ENCODE measurements around the gene ICAM4. TPM values are rescaled to one million over a fixed set of nuclear protein-coding genes. Genes with fewer than 3 reads are reported as not detected.

Gene ICAM4
- total RNA-seq, 1 experiment from 2014 or later: 0.52 TPM

DNA sequence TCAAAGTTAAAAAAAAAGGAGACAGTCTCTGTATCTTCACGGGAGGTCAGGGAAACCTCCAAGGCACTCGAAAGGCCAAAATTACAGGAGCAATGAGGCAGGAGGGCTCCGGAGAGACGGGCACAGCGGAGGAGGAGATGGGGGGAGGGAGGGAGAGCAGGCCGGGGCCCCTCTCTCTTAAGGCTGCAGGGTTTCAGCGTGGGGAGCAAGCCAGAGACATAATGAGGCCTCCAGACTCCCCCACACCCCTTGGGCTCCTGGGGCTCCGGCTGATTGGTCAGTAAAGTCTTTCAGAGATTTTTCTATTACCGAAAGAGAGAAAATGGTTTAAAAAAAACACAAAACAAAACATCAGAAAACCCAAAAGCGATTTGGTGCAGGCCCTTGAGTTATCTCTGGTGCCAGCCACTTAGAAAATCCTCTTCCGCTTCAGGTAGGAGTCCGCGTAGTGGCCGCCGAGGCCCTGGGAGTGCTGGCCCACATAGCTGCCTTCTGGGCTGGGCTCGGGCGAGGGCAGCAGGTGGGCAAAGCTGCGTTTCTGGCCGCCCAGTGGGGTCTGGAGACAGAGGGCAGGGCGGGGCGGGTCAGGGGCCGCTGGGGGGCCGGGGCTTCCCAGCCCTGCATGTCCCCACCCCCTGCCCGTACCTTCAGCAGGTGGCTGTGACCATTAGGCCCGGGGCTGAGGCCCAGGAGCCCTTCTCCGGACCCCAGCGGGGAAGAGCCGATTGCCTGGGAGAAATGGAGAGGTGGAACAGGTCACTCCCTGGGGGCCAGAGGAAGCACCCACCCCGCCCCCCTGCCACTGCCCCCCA lies 30.5 kb downstream of the ICAM4 start:
- POLR2A ChIA-PET (ENCODE audit: unreplicated experiment): no interaction called here
- no TSS peak for BruUV-seq (replicated peaks)
- H3K9me2 ChIP-seq (ENCODE audit: insufficient read depth): no peaks in the 10 kb centered on the region

DNA sequence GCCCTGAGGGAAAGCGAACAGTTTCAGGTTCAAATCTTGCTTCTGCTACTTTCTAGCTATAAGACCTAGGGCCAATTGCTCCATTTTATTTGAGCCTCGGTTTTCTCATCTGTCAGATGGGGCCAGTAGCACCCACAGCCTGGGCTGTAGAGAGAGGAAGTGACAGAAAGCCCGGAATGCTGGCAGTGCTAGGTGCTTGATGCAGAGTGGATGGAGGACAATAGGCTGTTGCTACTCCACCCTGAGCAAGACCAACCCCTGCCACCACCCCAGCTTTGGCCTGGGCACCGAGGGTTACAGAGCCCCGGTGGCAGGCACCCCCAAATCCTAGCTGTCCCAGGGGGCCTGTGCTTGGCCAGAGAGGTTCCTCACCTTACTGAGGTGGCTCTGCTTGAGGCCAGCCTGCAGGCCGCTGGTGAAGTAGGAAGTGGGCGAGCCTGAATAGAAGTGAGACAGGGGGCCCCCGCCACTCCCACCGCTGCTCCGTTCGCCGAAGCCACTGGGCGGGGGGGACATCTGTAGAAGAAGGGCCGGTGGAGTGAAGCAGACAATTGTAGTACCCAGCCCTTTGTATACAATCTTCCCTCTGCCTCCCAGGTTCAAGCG lies 31.2 kb downstream of the ICAM4 start:
- Histone ChIP-seq H3K27me3 (ENCODE audit: insufficient read depth, low read depth) (no peaks in the 10 kb centered on the region), H3K79me2 (ENCODE audit: low read depth) (peaks cover 11% of the 10 kb centered on the region; the same call in 1 of the 2 replicates), H3K27ac (no peak overlapping the region), H3K36me3 (ENCODE audit: low read depth) (0 out of 2 replicates have a peak, but pooled peaks cover 3% of the 10 kb centered on the region), H3K4me2 (no peak overlapping the region), H4K20me1 (ENCODE audit: insufficient read depth) (no peaks in the 10 kb centered on the region), H3K9me3 (ENCODE audit: insufficient read depth, low read depth) (no peaks in the 10 kb centered on the region), H3K4me3 (no peak overlapping the region), H2AFZ (no peak overlapping the region), H3F3A (ENCODE audit: insufficient read depth, low read depth) (peaks cover 56% of the 10 kb centered on the region), H3K9me2 (ENCODE audit: insufficient read depth) (no peaks in the 10 kb centered on the region), H3K4me1 (replicated peaks; ENCODE audit: insufficient read depth) (peaks cover 14% of the 10 kb centered on the region)
- ChIA-PET POLR2A (ENCODE audit: unreplicated experiment) (no interaction called here), CTCF (no interaction called here)
- intact Hi-C loops (cut with micrococcal nuclease; ENCODE audit: unreplicated experiment): no loop called here
- no TSS peak for BruUV-seq (replicated peaks)
- TF ChIP-seq CTCF (conservative IDR thresholded peaks at IDR 0.05) (no peak), EZH2 (IDR thresholded peaks at IDR 0.05; ENCODE audit: low read depth) (no peak)
- no peak for DNase-seq

More for the DNA sequence above, 30.5 kb downstream of the ICAM4 start:
- H3K27ac ChIP-seq: no peak overlapping the region
- H2AFZ ChIP-seq: no peak overlapping the region
- CTCF ChIA-PET: no interaction called here
- TF ChIP-seq CTCF (conservative IDR thresholded peaks at IDR 0.05): no peak
- TF ChIP-seq EZH2 (IDR thresholded peaks at IDR 0.05; ENCODE audit: low read depth): no peak
- 0 out of 2 replicates have a peak, but pooled peaks cover 3% of the 10 kb centered on the region for H3K36me3 ChIP-seq (ENCODE audit: low read depth)
- peaks cover 11% of the 10 kb centered on the region; the same call in 1 of the 2 replicates for H3K79me2 ChIP-seq (ENCODE audit: low read depth)
- H3K4me3 ChIP-seq: no peak overlapping the region
- no peak overlapping the region for H3K4me2 ChIP-seq
- peaks cover 14% of the 10 kb centered on the region for H3K4me1 ChIP-seq (replicated peaks; ENCODE audit: insufficient read depth)
- no peak for DNase-seq
- no peaks in the 10 kb centered on the region for H3K27me3 ChIP-seq (ENCODE audit: insufficient read depth, low read depth)
- intact Hi-C loops (cut with micrococcal nuclease; ENCODE audit: unreplicated experiment): no loop called here
- H3F3A ChIP-seq (ENCODE audit: insufficient read depth, low read depth): peaks cover 58% of the 10 kb centered on the region
- H3K9me3 ChIP-seq (ENCODE audit: insufficient read depth, low read depth): no peaks in the 10 kb centered on the region
- H4K20me1 ChIP-seq (ENCODE audit: insufficient read depth): no peaks in the 10 kb centered on the region

DNA sequence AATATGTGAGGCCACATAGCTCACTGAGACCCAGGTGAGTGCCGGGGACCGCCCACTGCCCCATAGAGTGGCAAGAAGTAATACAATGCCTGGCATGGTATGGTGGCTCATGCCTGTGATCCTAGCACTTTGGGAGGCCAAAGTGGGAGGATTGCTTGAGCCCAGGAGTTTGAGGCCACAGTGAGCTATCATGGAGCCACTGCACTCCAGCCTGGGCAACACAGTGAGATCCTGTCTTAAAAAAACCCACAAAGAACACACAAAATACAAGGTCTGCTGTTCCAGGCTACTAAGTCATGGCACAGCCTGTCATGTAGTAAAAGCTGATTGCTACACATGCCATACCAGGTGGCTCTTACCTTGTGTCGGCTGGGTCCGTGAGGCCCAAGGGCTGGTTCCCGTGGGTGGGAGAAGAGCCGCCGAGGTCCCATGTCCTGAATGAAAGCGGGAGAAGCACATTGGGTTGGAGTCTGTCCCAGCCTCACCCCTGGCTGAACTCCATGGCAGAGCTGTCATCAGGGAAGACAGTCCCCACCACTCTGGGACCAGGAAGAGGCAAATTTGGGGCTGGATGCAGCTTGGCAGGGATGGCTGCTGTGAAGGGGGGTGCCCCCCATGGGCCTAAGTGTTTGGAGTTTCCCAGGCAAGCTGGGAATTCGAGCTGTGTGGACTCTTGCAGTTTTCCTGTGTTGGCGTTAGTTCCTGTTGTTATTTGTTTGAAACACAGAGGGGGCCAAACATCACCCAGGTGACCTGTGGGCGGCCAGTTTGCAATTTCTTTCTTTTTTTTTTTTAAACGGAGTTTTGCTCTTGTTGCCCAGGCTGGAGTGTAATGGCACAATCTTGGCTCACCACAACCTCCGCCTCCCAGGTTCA lies 32.3 kb downstream of the ICAM4 start:
- peaks cover 14% of the 10 kb centered on the region for H3K4me1 ChIP-seq (replicated peaks; ENCODE audit: insufficient read depth)
- peaks cover 7% of the 10 kb centered on the region for H4K20me1 ChIP-seq (ENCODE audit: insufficient read depth)
- H3F3A ChIP-seq (ENCODE audit: insufficient read depth, low read depth): peaks cover 52% of the 10 kb centered on the region
- no peak overlapping the region for H3K4me3 ChIP-seq
- ChIA-PET CTCF (interaction anchor here (0.5 kb wide), 1 partner anchor 146 kb away, joined by 3 read pairs; no protein-coding TSS in a partner anchor), POLR2A (ENCODE audit: unreplicated experiment) (interaction anchor here (0.6 kb wide), 1 partner anchor 15 kb away, joined by 3 read pairs; no protein-coding TSS in a partner anchor)
- DNase-seq: no peak
- H3K9me2 ChIP-seq (ENCODE audit: insufficient read depth): no peaks in the 10 kb centered on the region
- no peak overlapping the region for H3K4me2 ChIP-seq
- H2AFZ ChIP-seq: no peak overlapping the region
- no peaks in the 10 kb centered on the region for H3K9me3 ChIP-seq (ENCODE audit: insufficient read depth, low read depth)
- H3K36me3 ChIP-seq (ENCODE audit: low read depth): 0 out of 2 replicates have a peak, but pooled peaks cover 3% of the 10 kb centered on the region
- H3K79me2 ChIP-seq (ENCODE audit: low read depth): peaks cover 10% of the 10 kb centered on the region; the same call in 1 of the 2 replicates
- no peaks in the 10 kb centered on the region for H3K27me3 ChIP-seq (ENCODE audit: insufficient read depth, low read depth)
- intact Hi-C loops (cut with micrococcal nuclease; ENCODE audit: unreplicated experiment): no loop called here
- no peak overlapping the region for H3K27ac ChIP-seq
- TF ChIP-seq CTCF (conservative IDR thresholded peaks at IDR 0.05): no peak
- no peak for TF ChIP-seq EZH2 (IDR thresholded peaks at IDR 0.05; ENCODE audit: low read depth)
- no TSS peak for BruUV-seq (replicated peaks)
